ENCODE measurements around the gene ASF1A. TPM values are rescaled to one million over a fixed set of nuclear protein-coding genes. Genes with fewer than 3 reads are reported as not detected.

ASF1A gene
- total RNA-seq, 4 donors from 2014 or later: 0.20 to 10.4 (median 9.7) TPM; not detected in 1

GRCh38 chr6:118934461-118935330 is 40.7 kb downstream of the ASF1A start, which contains the start of gene MCM9:
TSS of gene MCM9 (minus strand) at chr6:118935159. CDS start at chr6:118931723, 3,436 bp downstream.
- peak within 1 kb of the TSS; percentile 97 to 99 (median 98) for H3K27ac ChIP-seq
- 1% methylated on average over 72 of the region's 95 CpGs; no CpG with 5 or more reads in 1 of the 2 donors for whole genome bisulfite sequencing, 2 donors (ENCODE audit: low coverage in 1 of 2)
- intact Hi-C loops (cut with DNase I; ENCODE audit: low total_unique reads): loop anchor here (5.0 kb wide), 1 partner anchor 37 kb away; no protein-coding TSS in a partner anchor
- in situ Hi-C loops (cut with MboI; ENCODE audit: low pct_ligation_motif_present in 1 of 4, low pct_unique_long_range_greater_than_20kb in 1 of 4, low sequenced_read_pairs in 3 of 4): no loop called here
- H3K36me3 ChIP-seq: peaks cover 0 to 14% (median 1%) of the 10 kb centered on the region in 4 donors
- no peaks in the 10 kb centered on the region for H3K27me3 ChIP-seq
- TF ChIP-seq POLR2A (IDR thresholded peaks at IDR 0.05) (peak; percentile 48), POLR2AphosphoS5 (IDR thresholded peaks at IDR 0.05) (peak; percentile 48 to 83 (median 80)), EP300 (IDR thresholded peaks at IDR 0.05; ENCODE audit: low read depth) (no peak)
- H3K9me3 ChIP-seq: no peaks in the 10 kb centered on the region
- peaks cover 0 to 16% (median 10%) of the 10 kb centered on the region in 4 donors for H3K4me1 ChIP-seq
- peak; percentile 94 for DNase-seq
- peak within 1 kb of the TSS; percentile 66 to 97 (median 84) for H3K4me3 ChIP-seq

GRCh38 chr6:118935331-118935668 is 41.3 kb downstream of the ASF1A start:
- Histone ChIP-seq H3K27ac (peak overlapping the region; percentile 97 to 99 (median 98)), H3K9me3 (no peaks in the 10 kb centered on the region), H3K27me3 (no peaks in the 10 kb centered on the region), H3K36me3 (peaks cover 0 to 12% (median 0%) of the 10 kb centered on the region in 4 donors), H3K4me1 (peaks cover 0 to 16% (median 10%) of the 10 kb centered on the region in 4 donors), H3K4me3 (peak overlapping the region; percentile 66 to 97 (median 84))
- no peak for TF ChIP-seq EP300 (IDR thresholded peaks at IDR 0.05; ENCODE audit: low read depth)
- no peak for TF ChIP-seq POLR2A (IDR thresholded peaks at IDR 0.05)
- no peak for TF ChIP-seq CTCF (IDR thresholded peaks at IDR 0.05)
- no peak for TF ChIP-seq POLR2AphosphoS5 (IDR thresholded peaks at IDR 0.05)
- DNase-seq: no peak
- in situ Hi-C loops (cut with MboI; ENCODE audit: low pct_ligation_motif_present in 1 of 4, low pct_unique_long_range_greater_than_20kb in 1 of 4, low sequenced_read_pairs in 3 of 4) (no loop called here), intact Hi-C loops (cut with DNase I; ENCODE audit: low total_unique reads) (loop anchor here (5.0 kb wide), 1 partner anchor 38 kb away; no protein-coding TSS in a partner anchor)
- WGBS, 2 donors (ENCODE audit: low coverage in 1 of 2): 18 to 22% methylated on average over 1 of the region's 1 CpG

GRCh38 chr6:118935978-118936703 is 42.2 kb downstream of the ASF1A start:
- intact Hi-C loops (cut with DNase I; ENCODE audit: low total_unique reads): loop anchor here (5.0 kb wide), 1 partner anchor 39 kb away; no protein-coding TSS in a partner anchor
- Histone ChIP-seq H3K4me1 (peaks cover 0 to 16% (median 10%) of the 10 kb centered on the region in 4 donors), H3K27me3 (no peaks in the 10 kb centered on the region), H3K36me3 (peaks cover 0 to 3% (median 0%) of the 10 kb centered on the region in 4 donors), H3K9me3 (no peaks in the 10 kb centered on the region), H3K4me3 (no peak overlapping the region), H3K27ac (peak overlapping the region in 2 of 4 donors; percentile 98 to 99)
- WGBS, 2 donors (ENCODE audit: low coverage in 1 of 2): 62 to 71% methylated on average over 3 of the region's 3 CpGs
- no peak for TF ChIP-seq POLR2A (IDR thresholded peaks at IDR 0.05)
- no peak for TF ChIP-seq EP300 (IDR thresholded peaks at IDR 0.05; ENCODE audit: low read depth)
- no peak for TF ChIP-seq CTCF (IDR thresholded peaks at IDR 0.05)
- TF ChIP-seq POLR2AphosphoS5 (IDR thresholded peaks at IDR 0.05): no peak
- no peak for DNase-seq
- in situ Hi-C loops (cut with MboI; ENCODE audit: low pct_ligation_motif_present in 1 of 4, low pct_unique_long_range_greater_than_20kb in 1 of 4, low sequenced_read_pairs in 3 of 4): no loop called here

GRCh38 chr6:118939683-118940082 is 45.7 kb downstream of the ASF1A start:
- Histone ChIP-seq H3K9me3 (peaks cover 5 to 8% of the 10 kb centered on the region in 2 donors), H3K4me3 (no peak overlapping the region), H3K4me1 (peaks cover 0 to 6% (median 3%) of the 10 kb centered on the region in 4 donors), H3K36me3 (no peaks in the 10 kb centered on the region), H3K27me3 (no peaks in the 10 kb centered on the region), H3K27ac (no peak overlapping the region)
- no peak for TF ChIP-seq EP300 (IDR thresholded peaks at IDR 0.05; ENCODE audit: low read depth)
- in situ Hi-C loops (cut with MboI; ENCODE audit: low pct_ligation_motif_present in 1 of 4, low pct_unique_long_range_greater_than_20kb in 1 of 4, low sequenced_read_pairs in 3 of 4): no loop called here
- WGBS, 2 donors (ENCODE audit: low coverage in 1 of 2): 89 to 100% methylated on average over 1 of the region's 1 CpG
- intact Hi-C loops (cut with DNase I; ENCODE audit: low total_unique reads): loop anchor here (5.0 kb wide), 1 partner anchor 42 kb away; no protein-coding TSS in a partner anchor
- no peak for DNase-seq

All from transverse colon (tissue), 4 donors.